Measurements from ENCODE around the gene DNM1.

DNA sequence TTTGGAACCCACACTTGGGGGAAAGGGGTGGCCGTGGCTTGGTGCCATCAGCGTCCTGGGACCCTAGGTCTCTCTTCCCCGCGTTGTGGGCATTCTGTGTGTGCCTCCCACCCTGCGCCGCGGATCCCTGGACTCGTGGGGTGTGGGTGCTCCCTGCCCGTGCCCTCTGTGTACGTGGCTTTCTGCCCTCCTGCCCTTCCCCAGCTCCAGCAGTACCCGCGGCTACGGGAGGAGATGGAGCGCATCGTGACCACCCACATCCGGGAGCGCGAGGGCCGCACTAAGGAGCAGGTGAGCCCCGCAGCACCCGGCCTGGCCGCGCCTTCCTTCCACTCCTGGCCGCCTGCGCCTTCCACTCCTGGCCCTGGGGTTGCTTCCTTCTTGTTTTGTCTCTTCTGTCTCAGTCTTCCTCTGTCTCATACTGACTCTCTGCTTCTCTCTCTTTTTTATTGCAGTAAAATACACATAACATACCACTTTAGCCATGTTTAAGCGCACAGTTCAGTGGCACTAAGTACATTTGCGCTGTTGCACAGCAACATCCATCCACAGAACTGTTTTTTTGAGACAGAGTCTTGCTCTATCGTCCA is 30.7 kb downstream of the DNM1 start:
- no peak for TF ChIP-seq EP300 (IDR thresholded peaks at IDR 0.05)
- TF ChIP-seq, protein P1, sequence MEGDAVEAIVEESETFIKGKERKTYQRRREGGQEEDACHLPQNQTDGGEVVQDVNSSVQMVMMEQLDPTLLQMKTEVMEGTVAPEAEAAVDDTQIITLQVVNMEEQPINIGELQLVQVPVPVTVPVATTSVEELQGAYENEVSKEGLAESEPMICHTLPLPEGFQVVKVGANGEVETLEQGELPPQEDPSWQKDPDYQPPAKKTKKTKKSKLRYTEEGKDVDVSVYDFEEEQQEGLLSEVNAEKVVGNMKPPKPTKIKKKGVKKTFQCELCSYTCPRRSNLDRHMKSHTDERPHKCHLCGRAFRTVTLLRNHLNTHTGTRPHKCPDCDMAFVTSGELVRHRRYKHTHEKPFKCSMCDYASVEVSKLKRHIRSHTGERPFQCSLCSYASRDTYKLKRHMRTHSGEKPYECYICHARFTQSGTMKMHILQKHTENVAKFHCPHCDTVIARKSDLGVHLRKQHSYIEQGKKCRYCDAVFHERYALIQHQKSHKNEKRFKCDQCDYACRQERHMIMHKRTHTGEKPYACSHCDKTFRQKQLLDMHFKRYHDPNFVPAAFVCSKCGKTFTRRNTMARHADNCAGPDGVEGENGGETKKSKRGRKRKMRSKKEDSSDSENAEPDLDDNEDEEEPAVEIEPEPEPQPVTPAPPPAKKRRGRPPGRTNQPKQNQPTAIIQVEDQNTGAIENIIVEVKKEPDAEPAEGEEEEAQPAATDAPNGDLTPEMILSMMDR (IDR thresholded peaks at IDR 0.05): no peak
- TF ChIP-seq POLR2A (IDR thresholded peaks at IDR 0.05): no peak
